ENCODE data around the gene SLC39A11. TPM values are rescaled to one million over a fixed set of nuclear protein-coding genes. Genes with fewer than 3 reads are reported as not detected.

Gene SLC39A11
- total RNA-seq, 1 experiment from 2014 or later: 46.4 TPM

- intact Hi-C loops (cut with micrococcal nuclease): no loop called here
- H3K9me2 ChIP-seq (ENCODE audit: insufficient read depth): no peaks in the 10 kb centered on the region
- H4K20me1 ChIP-seq (ENCODE audit: insufficient read depth): no peaks in the 10 kb centered on the region
- no peak overlapping the region for H2AFZ ChIP-seq (ENCODE audit: low read depth, low read length, poor library complexity, severe bottlenecking)
- DNase-seq (ENCODE audit: low read depth, low spot score) (no peak), ATAC-seq (no peak)
- H3K36me3 ChIP-seq (ENCODE audit: control insufficient read depth in 1 of 2, insufficient read depth in 2 of 2, low read length in 2 of 2): no peaks in the 10 kb centered on the region
- CTCF ChIA-PET: no interaction called here
- no peak overlapping the region for H3K9ac ChIP-seq (ENCODE audit: low read length)
- BruUV-seq (replicated peaks): no TSS peak
- no peaks in the 10 kb centered on the region for H3K79me2 ChIP-seq (ENCODE audit: insufficient read depth, low read length)
- RAD21 ChIA-PET (ENCODE audit: low non-redundant PET in 1 of 2, low total read pairs in 2 of 2, uncharacterized antibody in 2 of 2, unreplicated experiment in 2 of 2): no interaction called here
- H3K4me3 ChIP-seq (replicated peaks in 1 of 2; ENCODE audit: low read depth in 1 of 2, low read length in 2 of 2): no peak overlapping the region
- no peaks in the 10 kb centered on the region for H3K27me3 ChIP-seq (ENCODE audit: insufficient read depth, low read length)
- H3K27ac ChIP-seq (ENCODE audit: low read depth, low read length): no peak overlapping the region
- no peaks in the 10 kb centered on the region for H3K9me3 ChIP-seq (ENCODE audit: control insufficient read depth in 1 of 2, insufficient read depth in 1 of 2, low read depth in 1 of 2, low read length in 2 of 2)
- TF ChIP-seq YY1 (IDR thresholded peaks at IDR 0.05; ENCODE audit: extremely low read depth, insufficient replicate concordance, low read depth, low read length) (no peak), POLR2AphosphoS5 (IDR thresholded peaks at IDR 0.05; ENCODE audit: low read depth, low read length) (no peak), MAX (IDR thresholded peaks at IDR 0.05) (no peak), ELF1 (IDR thresholded peaks at IDR 0.05; ENCODE audit: borderline replicate concordance, low read depth) (no peak), CBX3 (IDR thresholded peaks at IDR 0.05; ENCODE audit: low read depth) (no peak), RAD21 (IDR thresholded peaks at IDR 0.05; ENCODE audit: low read depth) (no peak), ZNF274 (IDR thresholded peaks at IDR 0.05; ENCODE audit: low read depth, low read length) (no peak), ZBTB33 (IDR thresholded peaks at IDR 0.05; ENCODE audit: extremely low read depth, insufficient replicate concordance, low read length) (no peak), POLR2A (IDR thresholded peaks at IDR 0.05; ENCODE audit: borderline replicate concordance, extremely low read depth, insufficient read depth, insufficient read length) (no peak), JUND (IDR thresholded peaks at IDR 0.05) (no peak), TCF7L2 (IDR thresholded peaks at IDR 0.05; ENCODE audit: borderline replicate concordance, extremely low read depth, insufficient read depth, insufficient read length) (no peak), SIN3A (IDR thresholded peaks at IDR 0.05; ENCODE audit: low read depth) (no peak)
- TF ChIP-seq, protein P1, sequence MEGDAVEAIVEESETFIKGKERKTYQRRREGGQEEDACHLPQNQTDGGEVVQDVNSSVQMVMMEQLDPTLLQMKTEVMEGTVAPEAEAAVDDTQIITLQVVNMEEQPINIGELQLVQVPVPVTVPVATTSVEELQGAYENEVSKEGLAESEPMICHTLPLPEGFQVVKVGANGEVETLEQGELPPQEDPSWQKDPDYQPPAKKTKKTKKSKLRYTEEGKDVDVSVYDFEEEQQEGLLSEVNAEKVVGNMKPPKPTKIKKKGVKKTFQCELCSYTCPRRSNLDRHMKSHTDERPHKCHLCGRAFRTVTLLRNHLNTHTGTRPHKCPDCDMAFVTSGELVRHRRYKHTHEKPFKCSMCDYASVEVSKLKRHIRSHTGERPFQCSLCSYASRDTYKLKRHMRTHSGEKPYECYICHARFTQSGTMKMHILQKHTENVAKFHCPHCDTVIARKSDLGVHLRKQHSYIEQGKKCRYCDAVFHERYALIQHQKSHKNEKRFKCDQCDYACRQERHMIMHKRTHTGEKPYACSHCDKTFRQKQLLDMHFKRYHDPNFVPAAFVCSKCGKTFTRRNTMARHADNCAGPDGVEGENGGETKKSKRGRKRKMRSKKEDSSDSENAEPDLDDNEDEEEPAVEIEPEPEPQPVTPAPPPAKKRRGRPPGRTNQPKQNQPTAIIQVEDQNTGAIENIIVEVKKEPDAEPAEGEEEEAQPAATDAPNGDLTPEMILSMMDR (IDR thresholded peaks at IDR 0.05 in 2 of 3, conservative IDR thresholded peaks at IDR 0.05 in 1 of 3; ENCODE audit: borderline replicate concordance in 1 of 3, insufficient read depth in 1 of 3, low read depth in 2 of 3, low read length in 2 of 3): no peak
- TF ChIP-seq, protein P2, sequence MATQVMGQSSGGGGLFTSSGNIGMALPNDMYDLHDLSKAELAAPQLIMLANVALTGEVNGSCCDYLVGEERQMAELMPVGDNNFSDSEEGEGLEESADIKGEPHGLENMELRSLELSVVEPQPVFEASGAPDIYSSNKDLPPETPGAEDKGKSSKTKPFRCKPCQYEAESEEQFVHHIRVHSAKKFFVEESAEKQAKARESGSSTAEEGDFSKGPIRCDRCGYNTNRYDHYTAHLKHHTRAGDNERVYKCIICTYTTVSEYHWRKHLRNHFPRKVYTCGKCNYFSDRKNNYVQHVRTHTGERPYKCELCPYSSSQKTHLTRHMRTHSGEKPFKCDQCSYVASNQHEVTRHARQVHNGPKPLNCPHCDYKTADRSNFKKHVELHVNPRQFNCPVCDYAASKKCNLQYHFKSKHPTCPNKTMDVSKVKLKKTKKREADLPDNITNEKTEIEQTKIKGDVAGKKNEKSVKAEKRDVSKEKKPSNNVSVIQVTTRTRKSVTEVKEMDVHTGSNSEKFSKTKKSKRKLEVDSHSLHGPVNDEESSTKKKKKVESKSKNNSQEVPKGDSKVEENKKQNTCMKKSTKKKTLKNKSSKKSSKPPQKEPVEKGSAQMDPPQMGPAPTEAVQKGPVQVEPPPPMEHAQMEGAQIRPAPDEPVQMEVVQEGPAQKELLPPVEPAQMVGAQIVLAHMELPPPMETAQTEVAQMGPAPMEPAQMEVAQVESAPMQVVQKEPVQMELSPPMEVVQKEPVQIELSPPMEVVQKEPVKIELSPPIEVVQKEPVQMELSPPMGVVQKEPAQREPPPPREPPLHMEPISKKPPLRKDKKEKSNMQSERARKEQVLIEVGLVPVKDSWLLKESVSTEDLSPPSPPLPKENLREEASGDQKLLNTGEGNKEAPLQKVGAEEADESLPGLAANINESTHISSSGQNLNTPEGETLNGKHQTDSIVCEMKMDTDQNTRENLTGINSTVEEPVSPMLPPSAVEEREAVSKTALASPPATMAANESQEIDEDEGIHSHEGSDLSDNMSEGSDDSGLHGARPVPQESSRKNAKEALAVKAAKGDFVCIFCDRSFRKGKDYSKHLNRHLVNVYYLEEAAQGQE (IDR thresholded peaks at IDR 0.05; ENCODE audit: low read depth): no peak
- TF ChIP-seq, protein P3, sequence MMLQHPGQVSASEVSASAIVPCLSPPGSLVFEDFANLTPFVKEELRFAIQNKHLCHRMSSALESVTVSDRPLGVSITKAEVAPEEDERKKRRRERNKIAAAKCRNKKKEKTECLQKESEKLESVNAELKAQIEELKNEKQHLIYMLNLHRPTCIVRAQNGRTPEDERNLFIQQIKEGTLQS (IDR thresholded peaks at IDR 0.05): no peak
- H3K4me1 ChIP-seq (ENCODE audit: control insufficient read depth in 1 of 2, insufficient read depth in 2 of 2, low read length in 2 of 2): no peaks in the 10 kb centered on the region
- POLR2A ChIA-PET: no interaction called here
- no peak overlapping the region for H3K4me2 ChIP-seq (ENCODE audit: low read length)
Observed at GRCh38 chr17:73118139-73118538, 25.7 kb upstream of the SLC39A11 start.
